GM21381 (cell line): ENCODE measurements around the gene LRRC23.
"Not testable (repeated sequence)": the region's sequence is repeated elsewhere in the genome, so short reads cannot be mapped to it uniquely, and the experiment has no call there.

Source experiments
- ATAC-seq: cut with Tn5 transposase; IDR thresholded peaks from one replicate; pipeline ENCODE4 v1.9.1; 2021; ENCODE audit warnings: mild to moderate bottlenecking, moderate library complexity; ENCODE audit not compliant: unreplicated experiment

Gene LRRC23

DNA sequence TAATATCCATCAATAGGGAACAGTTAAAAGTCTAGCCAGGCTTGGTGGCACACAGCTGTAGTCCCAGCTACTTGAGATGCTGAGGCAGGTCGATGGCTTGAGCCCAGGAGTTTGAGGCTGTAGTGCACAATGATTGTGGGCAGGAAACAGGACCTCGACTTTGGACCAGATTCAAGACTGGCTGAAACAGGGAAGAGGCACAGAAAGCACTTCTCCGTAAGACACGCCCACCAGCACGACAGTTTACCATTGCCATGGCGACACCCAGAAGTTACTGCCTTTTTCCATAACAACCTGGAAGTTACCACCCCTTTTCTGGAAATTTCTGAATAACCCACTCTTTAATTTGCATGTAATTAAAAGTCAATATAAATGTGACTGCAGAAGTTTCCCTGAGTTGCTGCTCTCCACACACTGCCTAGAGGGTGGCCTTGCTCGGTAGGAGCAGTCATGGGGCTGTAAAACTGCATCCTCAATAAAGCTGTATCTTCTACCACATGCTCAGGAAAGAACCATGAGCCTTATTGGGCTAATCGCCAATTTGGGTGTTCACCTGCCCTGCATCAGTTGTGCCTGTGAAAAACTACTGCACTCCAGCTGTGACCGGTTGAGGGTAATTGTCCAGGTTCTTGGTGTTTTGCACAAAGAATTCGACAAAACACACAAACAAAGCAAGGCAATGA is 4.6 kb upstream of the LRRC23 start:
- no peak for ATAC-seq

DNA sequence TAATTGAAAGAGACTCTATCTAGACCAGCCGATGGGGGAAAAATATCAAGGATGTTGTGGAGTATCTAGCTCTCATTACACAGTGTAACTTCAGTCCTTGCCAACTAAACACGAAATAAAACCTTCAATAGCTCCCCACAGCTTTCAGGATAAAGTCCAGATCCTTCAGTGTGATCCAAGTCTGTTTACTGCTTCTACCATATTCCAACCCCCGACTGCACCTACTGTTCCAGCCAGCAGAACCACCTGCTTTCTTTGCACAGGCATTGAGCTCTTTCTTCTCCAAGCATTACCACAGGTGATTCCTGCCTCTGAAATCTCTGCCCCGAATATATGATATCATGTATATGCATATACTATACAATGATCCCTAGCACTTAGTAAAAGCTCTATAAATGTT is 2.2 kb upstream of the LRRC23 start:
- no peak for ATAC-seq

DNA sequence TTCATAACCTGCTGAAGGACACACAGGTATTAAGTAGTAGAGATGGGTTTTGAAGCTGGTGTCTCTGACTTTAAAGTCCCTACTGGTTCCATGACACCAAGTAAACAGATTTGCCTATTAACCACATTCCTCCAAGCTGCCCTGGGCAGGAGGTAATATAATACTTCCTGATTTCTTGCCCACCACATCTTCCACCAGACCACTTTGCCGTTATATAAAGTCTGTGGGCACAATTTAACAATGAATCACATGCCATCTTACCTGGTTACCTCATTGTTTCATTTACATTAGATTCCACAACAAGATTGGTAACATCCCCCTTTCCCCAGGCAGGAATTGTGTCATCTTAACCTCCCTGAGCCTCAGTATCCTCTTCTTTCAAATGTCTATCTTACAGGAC is 900 bp upstream of the LRRC23 start:
- ATAC-seq, result no peak

DNA sequence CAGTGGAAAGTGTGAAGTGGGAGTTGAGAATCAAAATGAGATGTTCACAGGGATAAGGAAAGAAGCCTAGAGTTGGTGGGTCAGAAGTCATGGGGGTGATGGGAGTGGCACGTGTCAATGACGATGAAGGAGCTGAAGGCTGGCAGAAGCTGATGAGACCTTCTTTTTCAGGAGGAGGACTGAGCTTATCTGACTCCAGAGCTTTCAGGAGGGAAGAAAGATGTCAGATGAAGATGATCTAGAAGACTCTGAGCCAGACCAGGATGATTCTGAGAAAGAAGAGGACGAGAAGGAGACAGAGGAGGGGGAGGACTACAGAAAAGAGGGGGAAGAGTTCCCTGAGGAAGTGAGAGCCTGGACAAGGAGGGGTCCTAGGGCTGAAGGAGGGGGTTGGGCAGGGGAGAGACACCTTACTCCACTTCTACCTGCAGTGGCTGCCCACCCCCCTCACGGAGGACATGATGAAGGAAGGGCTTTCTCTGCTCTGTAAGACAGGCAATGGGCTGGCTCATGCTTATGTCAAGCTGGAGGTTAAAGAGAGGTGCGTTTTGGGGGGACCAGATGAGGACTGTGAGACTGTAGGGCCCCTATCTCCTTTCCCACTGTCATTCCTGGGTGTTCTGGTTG is 905 bp downstream of the LRRC23 start:
- ATAC-seq, result no peak

DNA sequence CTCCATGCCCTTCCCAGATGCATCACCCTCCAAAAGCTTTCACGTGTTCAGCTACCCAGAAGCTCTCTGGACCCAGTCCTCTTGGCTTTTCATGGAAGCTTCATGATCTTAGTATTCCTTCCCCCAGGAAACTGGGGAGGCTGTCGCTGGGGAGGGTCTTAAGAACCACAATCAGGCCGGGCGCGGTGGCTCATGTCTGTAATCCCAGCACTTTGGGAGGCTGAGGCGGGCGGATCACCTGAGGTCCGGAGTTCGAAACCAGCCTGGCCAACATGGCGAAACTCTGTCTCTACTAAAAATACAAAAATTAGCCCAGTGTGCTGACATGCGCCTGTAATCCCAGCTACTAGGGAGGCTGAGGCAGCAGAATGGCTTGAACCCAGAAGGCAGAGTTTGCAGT is 3.5 kb downstream of the LRRC23 start:
- ATAC-seq, result not testable (repeated sequence)

DNA sequence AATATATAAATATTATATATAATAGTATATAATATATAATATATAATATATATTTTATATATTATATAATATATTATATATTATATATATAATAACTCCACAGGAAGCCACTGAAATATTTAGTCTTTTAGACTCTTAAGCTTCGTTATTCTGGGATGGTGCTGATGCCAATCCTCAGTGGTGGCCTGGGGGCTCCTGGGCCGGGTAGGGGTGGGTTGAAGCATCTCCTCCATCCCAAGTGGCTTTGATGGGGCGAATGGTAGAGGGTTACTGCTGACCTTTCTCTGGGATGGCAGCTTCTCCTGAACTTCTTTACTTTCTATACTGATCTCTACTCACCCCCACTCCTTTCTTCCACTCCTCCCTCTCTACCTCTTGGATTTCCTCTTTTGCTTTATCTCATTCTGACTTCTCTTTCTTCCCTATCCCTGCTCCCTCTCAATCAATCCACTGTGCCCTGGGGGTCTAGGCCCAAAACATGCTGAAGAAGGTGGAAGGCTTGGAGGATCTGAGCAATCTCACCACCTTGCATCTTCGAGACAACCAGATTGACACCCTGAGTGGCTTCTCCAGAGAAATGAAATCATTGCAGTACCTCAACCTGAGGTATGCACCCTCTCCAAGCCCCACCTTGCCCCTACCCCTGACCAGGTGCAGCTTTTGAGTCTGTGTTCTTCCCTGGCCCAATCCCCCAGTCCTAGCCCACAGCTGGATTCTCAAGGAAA is 5.0 kb downstream of the LRRC23 start:
- no peak for ATAC-seq

DNA sequence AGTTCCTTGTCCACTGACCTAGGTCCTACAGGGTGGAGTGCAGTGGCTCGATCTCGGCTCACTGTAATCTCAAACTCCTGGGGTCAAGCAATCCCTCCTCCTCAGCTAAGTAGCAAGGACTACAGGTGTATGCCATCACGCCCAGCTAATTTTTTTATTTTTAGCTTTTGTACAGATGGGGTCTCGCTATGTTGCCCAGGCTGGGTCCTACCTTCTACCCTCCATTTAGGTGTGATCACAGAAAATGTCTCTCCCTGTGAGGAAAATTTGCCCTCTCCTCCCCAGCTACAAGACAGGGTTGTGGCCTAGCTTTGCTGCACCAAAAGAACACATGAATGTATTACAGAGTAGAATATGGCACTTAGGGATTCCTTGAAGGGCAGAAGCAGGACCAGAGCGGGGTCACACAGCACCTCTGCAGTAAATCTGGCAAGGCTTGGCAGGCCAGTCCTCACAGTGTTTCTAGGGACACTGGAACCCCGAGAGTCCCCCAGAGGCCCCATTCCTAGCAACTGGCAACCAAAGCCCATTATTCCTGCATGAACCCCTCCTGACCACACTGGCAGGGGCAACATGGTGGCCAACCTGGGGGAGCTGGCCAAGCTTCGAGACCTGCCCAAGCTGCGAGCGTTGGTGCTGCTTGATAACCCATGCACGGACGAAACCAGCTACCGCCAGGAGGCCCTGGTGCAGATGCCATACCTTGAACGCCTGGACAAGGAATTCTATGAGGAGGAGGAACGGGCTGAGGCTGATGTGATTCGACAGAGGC is 7.7 kb downstream of the LRRC23 start:
- ATAC-seq, result no peak

DNA sequence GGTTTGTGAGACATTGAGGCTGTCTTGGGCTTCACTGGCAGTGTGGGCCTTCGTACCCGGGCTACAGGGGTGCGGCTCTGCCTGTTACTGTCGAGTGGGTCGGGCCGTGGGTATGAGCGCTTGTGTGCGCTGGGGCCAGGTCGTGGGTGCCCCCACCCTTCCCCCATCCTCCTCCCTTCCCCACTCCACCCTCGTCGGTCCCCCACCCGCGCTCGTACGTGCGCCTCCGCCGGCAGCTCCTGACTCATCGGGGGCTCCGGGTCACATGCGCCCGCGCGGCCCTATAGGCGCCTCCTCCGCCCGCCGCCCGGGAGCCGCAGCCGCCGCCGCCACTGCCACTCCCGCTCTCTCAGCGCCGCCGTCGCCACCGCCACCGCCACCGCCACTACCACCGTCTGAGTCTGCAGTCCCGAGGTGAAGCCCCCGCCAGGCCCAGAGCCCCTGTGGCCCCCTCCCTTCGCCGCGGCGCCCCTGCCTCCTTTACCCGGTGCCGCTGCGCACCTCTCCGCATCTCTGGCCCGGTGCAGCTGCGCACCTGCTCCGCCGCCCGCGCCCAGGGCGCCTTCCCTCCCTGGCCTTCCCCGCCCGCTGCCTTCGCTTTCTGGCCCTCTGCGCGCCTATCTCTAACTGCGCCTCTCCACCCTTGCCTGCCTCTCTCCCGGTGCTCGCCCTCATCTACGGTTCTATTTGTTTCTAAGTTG is 9.8 kb downstream of the LRRC23 start, which contains the start of gene ENO2:
Gene ENO2 (plus strand): TSS at position 335 of the 701 bp plus-strand sequence. CDS start 1,253 bp downstream, outside the sequence.
- peak; percentile 77 for ATAC-seq

DNA sequence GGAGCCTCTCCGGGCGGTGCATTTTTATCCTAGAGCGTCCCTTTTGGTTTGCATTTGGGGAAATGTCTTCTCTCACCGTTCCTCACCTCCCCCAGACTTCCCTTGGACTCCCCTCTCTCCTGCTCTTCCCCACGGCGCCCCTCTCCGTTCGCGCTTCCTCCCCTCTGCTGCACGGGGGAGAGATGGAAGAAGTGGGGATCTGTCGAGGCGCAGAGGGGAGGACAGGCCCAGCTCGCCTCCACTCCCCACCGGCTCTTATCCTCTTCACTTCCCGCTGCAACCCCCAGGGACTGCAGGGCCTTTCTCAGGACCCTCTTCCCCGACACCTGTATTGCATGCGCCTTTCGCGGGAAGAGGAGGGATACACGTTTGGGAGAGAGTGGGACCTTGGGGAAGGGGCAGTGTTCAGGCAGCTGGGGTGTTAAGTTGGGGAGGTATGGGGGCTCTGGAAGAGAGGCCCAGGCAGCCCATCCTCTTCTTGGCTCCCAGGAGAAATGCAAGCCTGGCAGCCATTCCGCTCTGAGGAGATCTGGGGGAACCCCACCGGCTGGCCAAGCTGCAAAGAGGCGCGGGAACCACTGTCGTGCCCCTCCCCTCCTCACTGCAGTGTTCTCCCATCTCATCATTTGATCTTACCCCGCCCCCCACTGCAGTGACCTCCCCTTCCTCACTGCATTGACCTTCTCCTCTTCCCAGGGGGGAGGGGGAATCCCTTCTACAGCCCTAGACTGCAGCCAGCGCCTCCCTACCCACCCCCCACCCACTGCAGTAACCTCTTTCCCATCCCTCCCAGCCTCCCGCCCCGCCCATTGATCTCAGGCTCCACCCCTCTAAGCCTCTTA is 10.5 kb downstream of the LRRC23 start:
- no peak for ATAC-seq

DNA sequence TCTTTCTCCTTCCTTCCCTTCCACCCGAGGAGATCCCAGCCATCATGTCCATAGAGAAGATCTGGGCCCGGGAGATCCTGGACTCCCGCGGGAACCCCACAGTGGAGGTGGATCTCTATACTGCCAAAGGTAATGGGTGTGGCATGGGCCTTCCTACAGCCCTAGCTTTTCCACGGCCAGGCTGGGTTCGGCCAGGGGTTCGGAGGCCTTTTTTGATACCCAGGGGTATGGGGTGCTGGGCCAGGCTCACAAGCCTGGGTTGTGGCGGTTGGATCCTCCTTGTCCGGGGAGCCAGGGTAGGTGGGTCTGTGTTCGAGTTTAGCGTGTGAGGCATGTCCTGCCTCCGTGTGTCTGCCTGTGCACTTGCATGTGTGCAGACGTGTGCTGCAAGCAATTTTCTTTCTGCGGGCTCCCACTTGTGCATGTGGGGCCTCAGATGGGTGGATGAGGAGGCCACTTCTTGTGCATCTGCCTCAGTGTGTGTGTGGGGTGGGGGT is 11.2 kb downstream of the LRRC23 start:
- ATAC-seq, result no peak

DNA sequence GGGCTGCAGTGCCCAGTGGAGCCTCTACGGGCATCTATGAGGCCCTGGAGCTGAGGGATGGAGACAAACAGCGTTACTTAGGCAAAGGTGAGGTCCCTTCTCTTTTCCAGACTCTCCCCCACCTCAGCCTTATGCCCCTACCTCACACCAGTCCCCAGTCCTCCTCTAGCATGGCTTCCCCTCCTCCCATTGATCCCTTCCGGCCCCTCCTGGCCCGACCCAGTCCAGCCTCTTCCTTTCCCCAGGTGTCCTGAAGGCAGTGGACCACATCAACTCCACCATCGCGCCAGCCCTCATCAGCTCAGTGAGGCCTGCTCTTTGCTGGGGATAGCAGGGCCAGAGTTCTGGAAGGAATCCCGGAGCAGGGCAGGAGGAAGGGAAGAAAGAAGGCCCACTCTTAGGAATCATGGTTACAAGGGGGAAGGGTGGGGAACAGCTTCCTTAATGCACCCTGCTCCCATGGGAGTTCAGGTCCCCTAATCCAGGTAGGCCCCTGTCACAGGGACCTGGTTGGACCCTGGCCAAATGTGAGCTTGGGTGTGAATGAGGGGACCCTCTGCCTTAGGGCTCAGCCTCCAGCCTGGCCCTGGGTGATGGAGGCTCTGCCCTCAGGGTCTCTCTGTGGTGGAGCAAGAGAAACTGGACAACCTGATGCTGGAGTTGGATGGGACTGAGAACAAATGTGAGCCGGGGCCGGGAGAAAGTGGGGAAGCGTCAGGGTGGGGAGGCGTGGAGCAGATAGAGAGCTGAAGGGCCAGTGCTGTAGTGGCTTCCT is 12.0 kb downstream of the LRRC23 start:
- ATAC-seq, result no peak

DNA sequence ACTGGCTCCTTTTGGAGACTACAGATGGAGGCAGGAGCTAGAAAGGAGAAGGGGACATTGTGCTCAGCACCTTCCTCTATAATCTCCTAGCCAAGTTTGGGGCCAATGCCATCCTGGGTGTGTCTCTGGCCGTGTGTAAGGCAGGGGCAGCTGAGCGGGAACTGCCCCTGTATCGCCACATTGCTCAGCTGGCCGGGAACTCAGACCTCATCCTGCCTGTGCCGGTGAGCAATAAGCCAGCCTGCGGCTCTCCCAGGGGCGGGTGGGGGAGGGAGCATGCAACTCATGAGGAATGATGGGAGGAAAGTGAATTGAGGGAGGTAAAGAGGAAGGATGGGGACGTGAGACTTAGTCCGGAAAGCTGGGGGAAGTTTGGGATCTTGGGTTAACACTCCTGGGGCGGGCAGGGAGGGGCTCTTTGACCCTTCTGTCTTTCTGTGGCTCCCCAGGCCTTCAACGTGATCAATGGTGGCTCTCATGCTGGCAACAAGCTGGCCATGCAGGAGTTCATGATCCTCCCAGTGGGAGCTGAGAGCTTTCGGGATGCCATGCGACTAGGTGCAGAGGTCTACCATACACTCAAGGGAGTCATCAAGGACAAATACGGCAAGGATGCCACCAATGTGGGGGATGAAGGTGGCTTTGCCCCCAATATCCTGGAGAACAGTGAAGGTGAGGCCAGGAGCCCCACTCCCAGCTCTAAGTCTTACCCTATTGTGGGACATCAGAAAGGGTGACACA is 13.0 kb downstream of the LRRC23 start:
- no peak for ATAC-seq

DNA sequence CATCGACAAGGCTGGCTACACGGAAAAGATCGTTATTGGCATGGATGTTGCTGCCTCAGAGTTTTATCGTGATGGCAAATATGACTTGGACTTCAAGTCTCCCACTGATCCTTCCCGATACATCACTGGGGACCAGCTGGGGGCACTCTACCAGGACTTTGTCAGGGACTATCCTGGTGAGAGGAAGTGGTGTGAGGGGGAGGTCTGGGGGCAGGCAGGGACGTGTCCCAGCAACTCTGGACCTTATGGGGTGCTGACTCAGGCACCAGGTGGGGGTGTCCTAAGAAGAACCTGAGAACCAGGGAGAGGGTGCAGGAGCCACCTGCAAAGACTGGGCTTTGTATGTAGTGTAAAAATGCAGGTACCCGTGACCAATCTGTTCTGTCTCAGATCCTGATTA is 15.0 kb downstream of the LRRC23 start:
- no peak for ATAC-seq

DNA sequence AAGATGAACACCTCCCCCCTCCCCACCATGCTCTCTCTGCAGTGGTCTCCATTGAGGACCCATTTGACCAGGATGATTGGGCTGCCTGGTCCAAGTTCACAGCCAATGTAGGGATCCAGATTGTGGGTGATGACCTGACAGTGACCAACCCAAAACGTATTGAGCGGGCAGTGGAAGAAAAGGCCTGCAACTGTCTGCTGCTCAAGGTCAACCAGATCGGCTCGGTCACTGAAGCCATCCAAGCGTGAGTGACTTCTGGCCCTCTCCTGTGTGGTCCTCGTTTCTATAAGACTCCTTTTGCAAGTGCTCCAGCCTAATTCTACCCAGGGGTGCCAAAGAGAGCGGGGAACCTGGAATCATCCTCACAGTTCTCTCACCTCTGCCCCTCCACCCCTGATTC is 16.9 kb downstream of the LRRC23 start:
- ATAC-seq, result no peak

DNA sequence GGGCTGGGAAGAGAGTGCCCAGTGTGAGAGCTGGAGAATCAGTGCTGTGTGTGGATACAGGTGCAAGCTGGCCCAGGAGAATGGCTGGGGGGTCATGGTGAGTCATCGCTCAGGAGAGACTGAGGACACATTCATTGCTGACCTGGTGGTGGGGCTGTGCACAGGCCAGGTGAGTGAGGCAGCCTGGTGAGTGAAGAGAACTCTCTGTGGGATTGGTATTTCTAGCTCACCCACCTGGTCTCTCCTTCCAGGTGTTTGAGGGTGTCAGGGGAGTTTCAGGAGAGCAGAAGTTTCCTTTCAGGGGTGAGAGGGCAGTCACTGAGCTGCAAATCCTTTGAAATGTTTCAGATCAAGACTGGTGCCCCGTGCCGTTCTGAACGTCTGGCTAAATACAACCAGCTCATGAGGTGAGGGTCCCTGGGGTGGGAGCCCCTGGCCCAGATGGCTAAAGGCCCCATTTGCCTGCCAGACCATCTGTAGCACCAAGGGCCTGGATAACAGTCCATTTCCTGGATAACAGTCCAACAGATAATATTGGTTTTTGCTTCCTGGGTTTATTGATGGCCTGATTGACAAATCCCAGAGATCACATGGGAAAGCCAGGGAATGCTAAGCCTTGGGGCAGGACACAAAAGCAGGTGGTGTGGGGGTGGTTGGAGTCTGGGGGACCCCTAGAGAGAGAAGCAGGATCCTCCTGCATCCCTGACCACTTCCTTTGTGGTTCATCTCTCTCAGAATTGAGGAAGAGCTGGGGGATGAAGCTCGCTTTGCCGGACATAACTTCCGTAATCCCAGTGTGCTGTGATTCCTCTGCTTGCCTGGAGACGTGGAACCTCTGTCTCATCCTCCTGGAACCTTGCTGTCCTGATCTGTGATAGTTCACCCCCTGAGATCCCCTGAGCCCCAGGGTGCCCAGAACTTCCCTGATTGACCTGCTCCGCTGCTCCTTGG is 17.6 kb downstream of the LRRC23 start:
- ATAC-seq, result no peak

DNA sequence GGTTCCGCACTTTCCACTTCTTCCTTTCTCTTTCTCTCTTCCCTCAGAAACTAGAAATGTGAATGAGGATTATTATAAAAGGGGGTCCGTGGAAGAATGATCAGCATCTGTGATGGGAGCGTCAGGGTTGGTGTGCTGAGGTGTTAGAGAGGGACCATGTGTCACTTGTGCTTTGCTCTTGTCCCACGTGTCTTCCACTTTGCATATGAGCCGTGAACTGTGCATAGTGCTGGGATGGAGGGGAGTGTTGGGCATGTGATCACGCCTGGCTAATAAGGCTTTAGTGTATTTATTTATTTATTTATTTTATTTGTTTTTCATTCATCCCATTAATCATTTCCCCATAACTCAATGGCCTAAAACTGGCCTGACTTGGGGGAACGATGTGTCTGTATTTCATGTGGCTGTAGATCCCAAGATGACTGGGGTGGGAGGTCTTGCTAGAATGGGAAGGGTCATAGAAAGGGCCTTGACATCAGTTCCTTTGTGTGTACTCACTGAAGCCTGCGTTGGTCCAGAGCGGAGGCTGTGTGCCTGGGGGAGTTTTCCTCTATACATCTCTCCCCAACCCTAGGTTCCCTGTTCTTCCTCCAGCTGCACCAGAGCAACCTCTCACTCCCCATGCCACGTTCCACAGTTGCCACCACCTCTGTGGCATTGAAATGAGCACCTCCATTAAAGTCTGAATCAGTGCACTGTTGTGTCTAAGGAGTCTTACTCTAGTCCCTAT is 18.5 kb downstream of the LRRC23 start:
- ATAC-seq, result no peak
